ENCODE measurements around the gene OSTM1.
"Not testable (repeated sequence)": the region's sequence is repeated elsewhere in the genome, so short reads cannot be mapped to it uniquely, and the experiment has no call there.

The OSTM1 gene

DNA sequence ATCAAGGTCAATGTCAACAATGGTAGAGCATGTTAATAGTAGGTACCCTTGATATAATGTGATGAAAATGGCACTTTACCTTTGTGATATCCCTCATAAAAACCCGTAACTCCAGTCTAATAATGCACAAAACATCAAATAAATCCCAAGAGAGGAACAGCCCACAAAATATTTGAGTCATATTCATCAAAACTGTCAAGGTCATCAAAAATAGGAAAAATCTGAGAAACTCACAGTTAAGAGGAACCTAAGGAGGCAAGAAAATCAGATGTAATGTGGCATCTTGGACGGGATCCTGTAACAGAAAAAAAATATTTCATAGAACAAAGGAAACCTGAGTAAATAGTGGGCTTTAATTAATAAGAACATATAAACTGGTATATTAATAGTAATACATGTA, 25.5 kb upstream of the OSTM1 start:
- DNase-seq, result no peak

DNA sequence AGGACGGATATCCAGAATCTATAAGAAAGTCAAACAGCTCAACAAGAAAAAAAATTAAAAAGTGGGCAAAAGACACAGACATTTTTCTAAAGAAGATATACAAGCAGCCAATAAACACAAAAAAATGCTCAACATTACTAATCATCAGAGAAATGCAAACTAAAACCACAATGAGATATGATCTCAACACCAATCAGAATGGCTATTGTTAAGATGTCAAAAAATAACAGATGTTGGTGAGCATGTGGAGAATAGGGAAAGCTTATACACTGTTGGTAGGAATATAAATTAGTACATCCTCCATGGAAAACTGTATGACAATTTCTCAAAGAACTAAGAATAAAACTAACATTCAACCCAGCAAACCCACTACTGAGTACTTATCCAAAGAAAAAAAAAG, 23.3 kb upstream of the OSTM1 start:
- DNase-seq, result no peak

DNA sequence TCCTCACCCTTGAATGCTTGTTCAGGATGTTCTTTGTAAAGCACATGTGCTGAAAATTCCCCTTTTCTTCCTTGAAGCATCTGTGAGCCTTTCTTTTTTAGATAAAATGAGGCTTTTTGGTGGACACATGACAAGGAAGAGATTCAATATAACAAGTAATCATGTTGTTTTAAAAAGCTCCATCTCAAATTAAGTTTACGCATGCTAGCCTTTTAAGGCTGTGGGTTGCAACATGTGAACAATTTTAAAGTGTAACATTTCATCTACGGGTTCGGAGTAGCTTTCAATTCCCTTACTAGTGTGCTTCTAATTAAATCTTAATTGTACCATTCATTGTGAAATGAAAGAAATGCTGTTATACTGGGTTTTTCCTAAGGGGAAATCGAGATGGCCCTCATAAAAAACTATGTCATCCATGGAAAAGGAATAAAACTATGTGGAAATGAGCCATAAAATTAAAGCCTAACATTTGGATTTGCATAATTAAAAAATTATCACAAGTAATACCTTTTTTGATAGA, 19.3 kb upstream of the OSTM1 start:
- no peak for DNase-seq

DNA sequence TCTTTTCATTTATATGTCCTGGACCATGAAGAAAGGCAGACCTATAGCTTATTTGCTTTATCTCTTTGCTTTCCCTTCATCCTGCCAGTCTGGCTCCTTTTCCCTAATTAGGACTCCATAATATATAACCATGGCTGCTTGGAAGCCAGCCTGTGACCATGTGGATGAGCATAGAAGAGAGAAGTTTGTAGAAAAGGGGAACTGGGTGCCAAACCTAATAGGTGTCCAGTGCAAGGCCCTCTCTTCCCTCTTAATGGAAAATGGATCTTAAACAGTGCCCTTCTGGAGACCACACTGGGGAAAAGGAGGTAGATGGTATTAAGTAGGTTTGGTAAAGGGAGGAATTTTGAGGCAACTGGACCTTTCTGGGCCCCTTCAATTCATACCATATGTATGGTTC, 16.7 kb upstream of the OSTM1 start:
- DNase-seq, result no peak

DNA sequence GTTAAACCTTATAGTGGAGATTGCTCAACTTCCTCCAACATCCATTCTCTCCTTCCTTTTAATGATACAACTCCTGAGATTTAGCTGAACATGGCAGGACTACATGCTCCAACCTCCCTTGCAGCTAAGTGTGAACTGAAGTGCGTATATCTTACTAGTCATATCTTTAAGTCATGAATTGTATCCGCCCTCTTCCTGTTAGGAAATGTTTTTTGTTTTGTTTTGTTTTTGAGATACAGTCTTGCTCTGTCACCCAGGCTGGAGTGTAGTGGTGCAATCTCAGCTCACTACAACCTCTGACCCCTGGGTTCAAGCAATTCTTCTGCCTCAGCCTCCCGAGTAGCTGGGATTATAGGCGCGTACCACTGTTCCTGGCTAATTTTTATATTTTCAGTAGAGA, 8.8 kb upstream of the OSTM1 start:
- DNase-seq, result no peak

DNA sequence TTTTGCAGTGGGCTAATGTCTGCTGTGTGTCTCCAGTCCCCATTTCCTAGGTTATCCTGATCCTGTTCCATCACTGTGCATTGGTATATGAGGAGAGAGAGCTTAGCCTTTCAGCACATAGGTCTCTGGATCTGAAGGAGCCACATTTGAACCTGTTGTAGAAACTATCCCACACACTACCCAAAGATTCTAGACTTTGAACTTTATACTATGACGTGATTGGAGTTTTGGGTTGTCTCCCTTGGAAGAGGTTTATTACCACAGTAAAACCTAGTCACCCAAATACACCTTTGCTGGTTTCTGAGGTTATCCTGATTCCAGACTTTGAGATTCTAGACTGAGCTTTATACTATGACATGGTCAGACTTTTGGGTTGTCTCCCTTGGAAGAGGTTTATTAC, 8.0 kb upstream of the OSTM1 start:
- DNase-seq, result no peak

DNA sequence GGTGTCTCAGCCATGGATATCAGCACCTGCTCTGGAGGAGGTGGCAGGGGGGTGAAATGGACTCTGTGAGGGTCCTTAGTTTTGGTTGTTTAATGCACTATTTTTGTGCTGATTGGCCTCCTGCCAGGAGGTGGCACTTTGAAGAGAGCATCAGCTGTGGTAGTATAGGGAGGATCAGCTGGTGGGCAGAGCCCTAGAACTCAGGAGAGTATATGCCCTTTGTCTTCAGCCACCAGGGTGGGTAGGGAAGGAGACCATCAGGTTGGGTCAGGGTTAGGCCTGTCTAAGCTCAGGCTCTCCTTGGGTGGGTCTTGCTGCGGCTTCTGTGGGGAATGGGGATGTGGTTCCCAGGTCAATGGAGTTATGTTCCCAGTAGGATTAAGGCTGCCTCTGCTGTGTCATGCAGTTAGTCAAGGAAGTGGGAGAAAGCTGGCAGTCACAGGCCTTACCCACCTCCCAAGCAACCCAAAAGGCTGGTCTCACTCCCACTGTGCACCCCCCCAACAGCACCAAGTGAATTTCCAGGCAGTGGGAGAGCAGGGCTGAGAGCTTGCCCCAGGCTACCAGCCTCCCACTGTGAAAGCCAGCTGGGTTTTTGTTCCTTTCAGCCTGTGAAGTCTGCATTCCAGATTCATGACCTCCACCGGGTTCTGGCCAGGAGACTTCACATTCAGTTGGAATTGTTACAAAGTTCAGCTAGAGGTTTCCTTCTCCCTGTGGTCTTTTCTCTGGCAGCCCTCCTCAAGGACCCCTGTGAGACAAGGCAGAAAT, 5.7 kb upstream of the OSTM1 start:
- DNase-seq, result no peak

DNA sequence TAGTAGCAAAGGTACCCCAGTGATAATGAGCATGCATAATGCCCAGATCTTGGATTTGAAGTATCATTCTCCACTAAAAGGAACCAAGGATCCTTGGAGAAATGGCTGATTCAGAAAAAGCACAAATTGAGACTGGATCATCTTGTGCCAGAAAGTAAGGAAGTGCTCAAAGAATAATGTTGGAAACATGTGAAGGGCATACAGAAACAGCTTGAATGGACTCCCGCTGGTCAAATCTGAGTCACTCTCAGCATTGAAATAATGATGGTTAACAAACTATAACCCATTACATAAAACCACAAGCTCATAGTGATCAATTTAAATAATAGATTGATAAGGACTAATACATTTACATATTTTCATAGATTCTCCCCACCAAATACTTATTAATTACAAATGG, 3.6 kb upstream of the OSTM1 start:
- DNase-seq, result no peak

DNA sequence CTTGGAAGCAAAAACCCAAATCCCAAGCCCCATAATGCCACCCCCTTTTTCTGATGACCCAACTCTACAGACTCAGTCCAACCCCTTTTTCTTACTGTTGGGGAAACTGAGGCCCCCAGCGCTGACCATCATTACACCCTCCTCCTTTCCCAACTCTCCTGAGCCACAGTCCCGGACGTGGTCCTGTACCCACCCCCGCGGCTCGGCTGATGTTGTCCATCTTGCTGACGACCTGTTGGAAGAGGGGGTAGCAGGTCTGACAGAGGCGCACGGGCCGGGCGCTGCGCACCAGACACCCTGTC, 533 bp downstream of the OSTM1 start:
- no peak for DNase-seq

DNA sequence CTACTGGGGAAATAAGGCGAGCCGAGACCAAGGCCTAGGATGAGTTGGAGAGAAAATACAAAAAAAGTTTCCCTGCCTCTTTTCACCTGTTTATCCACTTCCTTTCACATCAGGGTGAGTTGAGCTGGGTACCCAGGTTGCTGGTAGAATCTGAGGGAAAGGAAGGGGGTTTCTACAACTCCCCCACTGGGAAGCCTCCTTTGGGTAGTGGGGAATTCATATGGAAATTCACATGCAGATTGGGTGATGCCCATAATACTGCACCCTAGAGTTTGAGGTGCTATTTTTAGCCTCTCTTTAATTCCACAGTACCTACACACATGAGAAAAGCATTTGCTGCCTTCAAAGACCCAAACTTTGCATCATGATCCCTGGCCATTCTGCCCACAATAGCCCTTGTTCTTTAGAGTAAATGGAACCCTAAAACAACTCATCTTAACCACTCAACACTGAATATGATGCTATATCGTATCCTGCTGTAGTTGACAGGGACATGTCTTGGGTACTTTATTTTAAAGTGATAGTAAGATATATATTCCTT, 2.7 kb downstream of the OSTM1 start:
- DNase-seq, result no peak

DNA sequence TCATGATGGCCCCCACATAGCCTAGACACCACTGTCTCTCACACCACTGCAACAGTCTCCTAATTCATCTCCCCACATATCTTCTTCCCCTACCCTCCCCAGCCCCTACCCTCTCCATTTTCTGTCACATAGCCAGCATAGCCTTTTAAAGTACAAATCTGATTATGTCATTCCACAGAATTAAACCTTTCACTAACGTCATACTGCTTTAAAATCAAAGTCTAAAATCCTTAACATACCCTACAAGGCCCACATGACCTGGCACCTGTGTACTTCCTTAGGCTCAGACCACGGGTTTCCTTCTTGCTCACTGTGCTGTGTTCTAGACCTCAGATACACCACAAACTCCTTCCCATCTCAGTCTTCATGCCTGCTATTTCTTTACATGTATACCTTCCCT, 5.9 kb downstream of the OSTM1 start:
- no peak for DNase-seq

DNA sequence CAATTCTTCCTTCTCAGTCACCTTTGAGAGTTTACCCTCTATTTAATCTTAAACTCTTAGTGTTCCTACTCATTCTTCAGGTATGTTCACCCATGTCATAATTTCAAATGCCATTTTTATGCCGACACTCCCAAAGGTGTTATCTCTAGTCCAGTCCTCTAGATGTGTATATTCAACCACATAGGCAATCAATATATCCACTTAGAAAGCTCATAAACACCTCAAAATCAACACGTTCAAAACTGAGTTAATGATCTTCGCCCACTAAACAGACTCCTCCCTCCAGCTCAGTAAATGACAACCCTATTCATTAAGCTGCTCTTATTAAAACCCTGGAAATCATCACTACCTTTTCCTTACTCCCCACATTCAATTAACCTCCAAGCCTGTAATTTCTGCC, 6.4 kb downstream of the OSTM1 start:
- no peak for DNase-seq

DNA sequence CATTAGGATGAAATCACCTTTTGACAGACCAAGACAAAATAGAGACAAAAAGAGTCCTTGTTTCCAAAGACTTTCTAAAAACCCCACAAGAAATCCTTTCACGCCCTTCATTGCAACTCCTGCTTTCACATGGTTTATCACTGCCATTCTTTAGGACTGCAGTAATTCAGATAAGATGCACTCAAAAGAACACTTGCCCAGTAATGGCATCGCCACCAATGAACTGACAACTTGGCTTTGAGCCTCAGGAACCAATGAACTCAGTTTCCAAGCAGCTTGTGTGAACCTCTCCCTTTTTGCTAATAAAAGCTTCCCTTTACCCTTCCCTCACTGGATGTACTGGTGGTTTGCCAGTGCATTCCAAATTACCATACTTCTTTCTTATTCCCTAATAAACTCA, 21.8 kb downstream of the OSTM1 start:
- DNase-seq, result no peak

DNA sequence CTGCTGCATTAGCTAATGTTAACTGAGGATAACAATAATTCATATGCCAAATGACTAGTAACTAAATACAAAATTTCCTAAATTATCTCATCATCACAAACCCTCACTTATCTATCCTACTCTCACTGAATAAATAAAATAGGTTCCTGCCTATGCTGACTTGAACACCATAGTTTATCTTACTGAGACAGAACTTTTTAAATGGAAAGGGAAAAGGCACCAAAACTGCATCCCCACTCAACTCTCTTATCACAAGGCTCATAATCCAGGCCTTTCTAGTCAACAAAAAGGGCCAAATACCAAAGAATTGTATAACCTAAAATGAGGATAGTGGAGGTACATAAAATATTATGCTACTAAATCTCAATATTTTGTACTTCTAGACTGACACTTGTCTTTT, 23.1 kb downstream of the OSTM1 start:
- DNase-seq, result no peak

DNA sequence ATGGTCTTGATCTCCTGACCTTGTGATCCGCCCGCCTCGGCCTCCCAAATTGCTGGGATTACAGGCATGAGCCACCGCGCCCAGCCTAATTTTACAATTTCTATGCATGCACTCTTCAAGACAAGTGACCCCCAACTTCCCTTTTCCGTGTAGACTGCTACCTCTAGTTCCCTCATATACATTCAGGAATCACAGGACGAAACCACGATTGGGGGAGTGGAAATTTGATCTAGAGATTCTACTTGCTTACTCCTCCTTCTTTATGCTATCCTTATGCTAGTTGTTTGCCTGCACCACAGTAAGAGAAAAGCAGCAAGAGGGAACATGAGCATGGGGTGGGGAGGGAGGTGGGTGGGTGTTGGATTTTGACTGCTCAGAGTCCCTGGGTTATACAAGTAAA, 34.9 kb downstream of the OSTM1 start:
- DNase-seq, result no peak

DNA sequence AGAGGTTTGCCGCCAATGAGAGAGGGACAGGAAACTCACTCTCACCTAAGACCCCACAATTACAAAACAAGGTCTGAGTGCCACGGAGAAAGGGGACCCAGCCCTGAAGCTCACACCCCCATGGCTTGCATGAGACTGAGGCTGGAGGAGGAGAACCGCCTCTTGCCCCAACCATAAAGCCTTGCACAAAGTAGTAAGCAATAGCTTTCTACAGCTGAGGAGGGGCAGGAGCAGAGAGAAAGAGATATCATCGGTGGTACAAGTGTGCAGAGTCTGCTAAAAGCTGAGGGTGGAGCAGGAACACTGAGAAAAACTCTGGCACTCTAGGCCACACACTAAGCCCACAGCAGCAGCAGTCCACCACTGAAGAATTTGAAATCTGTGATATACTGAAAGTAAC, 37.7 kb downstream of the OSTM1 start:
- no peak for DNase-seq

DNA sequence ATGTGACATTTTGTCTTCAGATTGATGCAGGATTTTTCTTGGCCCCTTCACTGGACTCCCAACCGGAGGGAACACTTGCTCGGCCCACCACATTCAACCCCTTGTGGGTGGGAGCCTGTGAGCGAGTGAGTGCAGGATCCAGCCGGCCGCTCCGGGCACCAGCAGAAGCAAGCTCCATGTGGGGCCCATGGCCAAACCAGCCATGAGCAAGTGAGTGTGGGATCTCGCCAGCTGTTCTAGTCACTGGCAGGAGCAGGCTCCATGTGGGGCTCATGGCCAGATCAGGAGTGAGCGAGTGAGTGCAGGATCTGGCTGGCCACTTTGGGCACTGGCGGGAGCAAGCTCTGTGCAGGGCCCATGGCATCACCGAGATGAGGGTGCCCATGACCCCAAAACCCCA, 42.6 kb downstream of the OSTM1 start:
- no peak for DNase-seq

DNA sequence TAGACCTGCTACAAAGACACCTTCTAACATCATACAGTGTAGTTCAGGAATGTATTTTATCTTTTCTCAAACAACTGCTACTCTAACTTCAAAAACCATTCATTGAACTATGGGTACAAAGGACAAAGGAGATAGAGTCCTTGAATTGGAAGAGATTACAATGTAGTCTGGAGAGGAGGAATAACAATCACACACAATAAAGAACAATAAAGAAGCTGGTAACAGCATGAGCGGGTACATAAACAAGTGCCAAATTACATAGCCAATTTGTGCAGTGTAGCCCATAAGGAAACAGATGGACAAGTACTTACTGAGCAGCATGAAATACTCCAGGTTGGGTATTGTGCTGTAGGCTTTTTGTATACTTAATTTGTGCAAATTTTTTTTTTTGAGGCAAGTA, 44.3 kb downstream of the OSTM1 start:
- DNase-seq, result no peak

DNA sequence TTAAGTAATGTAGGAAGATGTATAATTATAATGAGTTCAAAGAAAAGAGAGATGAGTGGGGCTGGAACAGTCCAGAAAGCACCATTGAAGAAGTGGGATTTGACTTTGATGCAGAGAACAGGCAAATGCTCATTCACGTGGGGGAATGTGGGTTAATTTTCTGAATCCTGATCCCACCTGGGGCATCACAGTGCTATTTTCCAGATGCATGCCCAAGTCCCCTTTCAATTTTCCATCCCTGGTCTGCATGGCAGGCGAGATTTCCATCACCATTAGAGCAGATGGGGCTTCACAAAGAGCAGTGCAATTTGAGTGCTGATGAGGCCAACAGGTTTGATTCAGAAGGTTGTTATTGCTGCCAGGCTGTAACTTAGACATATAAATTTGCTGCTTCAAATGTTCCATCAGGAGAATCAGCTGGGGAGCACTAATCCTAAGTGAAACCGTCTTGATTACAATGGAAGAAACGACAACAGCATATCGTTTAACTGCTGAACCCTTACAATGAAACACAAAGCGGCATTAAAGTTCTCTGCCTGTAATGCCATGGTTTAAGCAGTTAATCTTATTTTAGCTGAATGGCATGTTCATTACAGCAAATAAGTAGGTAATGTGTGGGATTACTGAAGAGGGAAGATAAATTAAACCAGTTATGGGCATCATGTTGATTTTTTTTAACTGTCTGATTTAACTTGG, 45.2 kb downstream of the OSTM1 start:
- DNase-seq, result no peak

DNA sequence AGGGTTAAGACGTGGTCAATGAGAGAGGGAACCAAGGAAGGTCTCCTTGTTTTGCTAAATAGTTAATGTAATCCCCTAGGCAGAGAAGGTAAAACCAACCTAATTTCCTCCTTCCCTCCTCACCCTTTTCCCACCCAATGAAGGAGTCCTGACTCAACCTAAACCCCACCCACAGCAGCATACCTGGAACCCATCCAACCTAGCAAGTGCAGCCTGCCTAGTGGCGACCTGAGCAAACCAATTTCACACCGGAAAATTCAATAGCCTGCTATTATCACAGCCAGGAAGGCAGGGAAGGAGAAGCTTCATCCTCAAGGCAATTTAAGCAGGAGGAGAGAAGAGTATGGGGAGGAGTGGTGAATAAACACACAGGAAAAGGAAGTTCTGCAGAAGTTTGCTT, 46.9 kb downstream of the OSTM1 start:
- no peak for DNase-seq

DNA sequence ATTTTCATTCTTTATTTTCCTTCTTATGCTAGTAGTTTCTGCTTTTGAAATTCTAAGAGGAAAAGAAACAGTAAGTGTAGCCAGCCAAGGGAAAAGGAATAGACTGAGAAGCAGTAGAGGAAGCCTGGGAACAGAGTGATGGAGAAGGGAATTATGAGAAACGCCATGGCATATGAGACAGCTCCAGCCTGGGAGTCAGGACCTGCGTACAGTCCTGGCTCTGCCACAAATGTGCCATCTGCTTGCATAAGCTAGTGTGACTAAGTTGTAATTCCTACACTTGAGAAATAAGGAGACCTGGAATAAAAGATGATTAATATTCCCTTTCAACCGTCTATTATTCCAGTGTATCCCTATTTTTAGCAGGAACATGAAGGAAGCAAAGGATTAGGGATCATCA, 47.5 kb downstream of the OSTM1 start:
- no peak for DNase-seq

DNA sequence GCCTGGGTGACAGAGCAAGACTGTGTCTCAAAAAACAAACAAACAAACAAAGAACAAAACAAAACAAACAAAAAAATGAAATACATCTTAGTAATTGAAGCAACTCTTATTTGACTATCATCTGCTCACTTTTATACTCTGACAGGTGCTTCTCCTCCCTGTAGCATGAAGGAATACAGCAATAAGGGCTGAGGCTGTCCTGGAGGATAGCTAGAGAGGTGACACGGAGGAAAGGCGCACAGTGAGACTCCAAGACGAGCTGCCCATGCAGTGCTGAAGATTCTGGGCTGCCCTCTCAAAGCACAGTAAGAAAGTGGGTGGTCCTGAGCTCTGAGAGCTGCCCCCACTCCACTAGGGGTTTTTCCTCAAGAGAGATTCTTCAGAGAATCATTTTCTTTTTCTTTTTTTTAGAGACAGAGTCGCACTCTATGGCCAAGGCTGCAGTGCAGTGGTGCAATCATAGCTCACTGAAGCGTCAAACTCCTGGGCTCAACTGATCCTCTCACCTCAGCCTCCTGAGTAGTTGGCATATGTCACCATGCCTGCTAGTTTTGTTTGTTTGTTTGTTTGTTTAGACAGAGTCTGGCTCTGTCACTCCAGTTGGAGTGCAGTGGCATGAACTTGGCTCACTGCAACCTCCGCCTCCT, 50.0 kb downstream of the OSTM1 start:
- DNase-seq, result no peak

DNA sequence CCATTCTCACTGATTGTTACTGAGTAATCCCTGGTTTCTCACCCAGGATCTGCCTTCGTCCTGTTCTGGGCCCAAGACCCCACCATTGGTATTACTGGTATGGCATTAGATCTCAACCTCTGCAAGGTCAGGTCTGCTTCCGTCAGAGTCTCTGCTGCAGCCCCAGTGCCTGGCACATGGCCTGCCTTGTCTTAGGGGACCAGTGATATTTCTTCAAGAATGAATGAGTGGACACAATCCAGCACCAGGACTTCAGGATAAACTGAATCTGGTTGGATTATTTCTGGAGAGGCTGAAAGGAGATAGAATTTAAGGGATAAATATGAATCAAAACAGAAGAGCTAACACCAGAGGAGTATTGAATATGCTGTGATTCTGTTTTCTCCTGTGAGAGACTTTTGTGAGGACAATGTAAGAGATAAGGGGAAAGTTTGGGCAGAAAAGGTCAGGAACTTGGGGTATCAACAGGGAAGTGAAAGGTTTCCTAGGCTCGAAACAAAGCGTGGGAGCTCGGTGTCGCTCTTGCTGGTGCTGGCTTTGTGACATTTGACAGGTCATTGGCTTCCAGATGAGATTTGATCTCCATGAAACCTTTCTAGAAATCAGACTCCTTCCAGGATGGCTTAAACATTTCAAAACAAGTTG, 53.9 kb downstream of the OSTM1 start:
- DNase-seq, result no peak

DNA sequence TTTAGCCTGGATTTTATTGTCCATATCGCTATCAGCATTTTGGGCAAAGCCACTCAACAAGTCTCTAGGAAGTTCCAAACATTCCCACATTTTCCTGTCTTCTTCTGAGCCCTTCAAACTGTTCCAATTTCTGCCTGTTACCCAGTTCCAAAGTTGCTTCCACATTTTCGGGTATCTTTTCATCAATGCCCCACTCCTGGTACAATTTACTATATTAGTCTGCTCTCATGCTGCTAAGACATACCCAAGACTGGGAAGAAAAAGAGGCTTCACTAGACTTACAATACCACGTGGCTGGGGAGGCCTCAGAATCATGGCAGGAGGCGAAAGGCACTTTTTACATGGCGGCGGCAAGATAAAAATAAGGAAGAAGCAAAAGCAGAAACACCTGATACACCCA, 58.3 kb downstream of the OSTM1 start:
- DNase-seq, result not testable (repeated sequence)
